Neutrophil (primary cell): ENCODE results near the gene ANKRD44.

Experiments
- H3K27ac ChIP-seq: fragments of 200-600 bp; sonication (generic); 2 replicates; pipeline ENCODE4 v1.5.1; 2016; ENCODE audit warnings: mild to moderate bottlenecking, moderate library complexity
- H3K27me3 ChIP-seq: fragments of 200-600 bp; sonication (generic); 2 replicates; pipeline ENCODE4 v1.6.0; 2016; ENCODE audit warnings: mild to moderate bottlenecking
- H3K36me3 ChIP-seq: fragments of 200-600 bp; sonication (generic); 2 replicates; pipeline ENCODE4 v1.5.1; 2017
- H3K4me1 ChIP-seq, 2 experiments: fragments of 200-600 bp in 1 of 2; sonication (generic) in 1 of 2; 1 replicate in 1 of 2; 2 replicates in 1 of 2; pipeline versions ENCODE4 v1.5.1 to v1.6.1; 2013 to 2016; ENCODE audit warnings: low read depth in 1 of 2, low read length in 1 of 2, mild to moderate bottlenecking in 1 of 2, moderate library complexity in 1 of 2; ENCODE audit not compliant: control insufficient read depth in 1 of 2, insufficient read depth in 1 of 2
- H3K4me3 ChIP-seq, 2 experiments: fragments of 200-600 bp in 1 of 2; sonication (generic) in 1 of 2; 1 replicate in 1 of 2; 2 replicates in 1 of 2; pipeline ENCODE4 v1.5.1; 2013 to 2016; ENCODE audit warnings: low read depth in 1 of 2, low read length in 1 of 2, mild to moderate bottlenecking in 1 of 2, moderate library complexity in 1 of 2
- H3K9me3 ChIP-seq: fragments of 200-600 bp; sonication (generic); 2 replicates; pipeline ENCODE4 v1.5.1; 2016
- TF ChIP-seq, protein P1 (sequence below): fragments of 200-600 bp; sonication (generic); IDR thresholded peaks from 2 replicates; pipeline ENCODE4 v1.5.1; 2016; ENCODE audit warnings: antibody characterized with exemption

ANKRD44 gene

DNA sequence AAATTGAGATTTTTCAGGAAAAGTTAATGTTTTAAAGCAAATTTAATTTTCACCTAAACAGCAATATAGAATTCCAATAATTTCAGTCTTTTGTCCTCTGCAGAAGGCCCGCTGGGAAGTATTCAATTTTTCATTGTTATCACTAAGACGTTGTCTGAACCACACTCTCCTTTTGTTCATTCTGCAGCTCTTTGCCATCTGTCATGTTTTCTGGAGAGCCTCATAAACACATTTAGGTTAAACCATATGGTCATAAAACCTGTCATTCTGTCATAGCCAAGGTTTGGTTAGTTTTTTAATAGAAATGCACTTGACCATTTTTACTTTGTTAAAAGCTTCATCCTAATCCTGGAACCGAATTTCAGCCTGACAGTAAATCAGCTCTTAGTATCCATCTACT, 330.1 kb downstream of the ANKRD44 start:
- Histone ChIP-seq H3K36me3 (no peaks in the 10 kb centered on the region), H3K27me3 (no peaks in the 10 kb centered on the region), H3K4me1 (peaks cover 31 to 34% of the 10 kb centered on the region in 2 experiments), H3K27ac (no peak overlapping the region), H3K9me3 (no peaks in the 10 kb centered on the region), H3K4me3 (no peak overlapping the region)
- TF ChIP-seq, protein P1, sequence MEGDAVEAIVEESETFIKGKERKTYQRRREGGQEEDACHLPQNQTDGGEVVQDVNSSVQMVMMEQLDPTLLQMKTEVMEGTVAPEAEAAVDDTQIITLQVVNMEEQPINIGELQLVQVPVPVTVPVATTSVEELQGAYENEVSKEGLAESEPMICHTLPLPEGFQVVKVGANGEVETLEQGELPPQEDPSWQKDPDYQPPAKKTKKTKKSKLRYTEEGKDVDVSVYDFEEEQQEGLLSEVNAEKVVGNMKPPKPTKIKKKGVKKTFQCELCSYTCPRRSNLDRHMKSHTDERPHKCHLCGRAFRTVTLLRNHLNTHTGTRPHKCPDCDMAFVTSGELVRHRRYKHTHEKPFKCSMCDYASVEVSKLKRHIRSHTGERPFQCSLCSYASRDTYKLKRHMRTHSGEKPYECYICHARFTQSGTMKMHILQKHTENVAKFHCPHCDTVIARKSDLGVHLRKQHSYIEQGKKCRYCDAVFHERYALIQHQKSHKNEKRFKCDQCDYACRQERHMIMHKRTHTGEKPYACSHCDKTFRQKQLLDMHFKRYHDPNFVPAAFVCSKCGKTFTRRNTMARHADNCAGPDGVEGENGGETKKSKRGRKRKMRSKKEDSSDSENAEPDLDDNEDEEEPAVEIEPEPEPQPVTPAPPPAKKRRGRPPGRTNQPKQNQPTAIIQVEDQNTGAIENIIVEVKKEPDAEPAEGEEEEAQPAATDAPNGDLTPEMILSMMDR = no peak

DNA sequence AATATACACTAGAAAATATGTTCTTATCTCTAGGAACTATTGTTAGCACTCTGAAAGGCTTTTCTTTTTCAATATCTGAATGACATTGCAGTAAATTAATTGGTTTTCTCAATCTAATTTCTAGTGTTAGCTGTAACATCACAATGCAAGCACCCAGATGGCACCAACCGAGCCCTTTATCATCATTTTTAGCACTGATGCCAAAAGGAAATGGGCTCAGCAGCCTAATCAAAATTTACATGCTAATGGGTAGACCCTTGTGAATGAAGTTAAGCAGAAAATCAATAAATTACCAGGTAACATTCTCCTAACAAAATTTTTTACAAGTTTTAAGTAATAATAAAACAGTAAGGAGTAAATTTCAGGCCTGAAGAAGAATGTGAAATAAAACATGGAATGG, 330.6 kb downstream of the ANKRD44 start:
- peaks cover 26 to 29% of the 10 kb centered on the region in 2 experiments for H3K4me1 ChIP-seq

DNA sequence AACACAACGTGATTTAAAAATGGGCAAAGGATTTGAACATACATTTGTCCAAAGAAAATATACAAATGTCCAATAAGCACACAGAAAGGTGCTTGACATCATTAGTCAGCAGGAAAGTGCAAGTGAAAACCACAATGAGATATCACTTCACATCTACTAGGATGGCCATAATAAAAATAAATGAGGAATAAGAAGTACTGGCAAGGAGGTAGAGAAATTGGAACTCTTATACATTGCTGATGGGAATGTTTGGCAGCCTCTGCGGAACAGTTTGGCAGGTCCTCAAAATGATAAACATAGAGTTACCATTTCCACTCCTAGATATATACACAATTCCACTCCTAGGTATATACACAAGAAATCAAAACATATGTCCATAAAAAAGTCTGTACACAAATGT, 333.1 kb downstream of the ANKRD44 start:
- no peaks in the 10 kb centered on the region for H3K36me3 ChIP-seq
- H3K27ac ChIP-seq = no peak overlapping the region
- no peaks in the 10 kb centered on the region for H3K9me3 ChIP-seq
- H3K4me1 ChIP-seq = peaks cover 2 to 4% of the 10 kb centered on the region in 2 experiments
- TF ChIP-seq, protein P1 = no peak
- H3K4me3 ChIP-seq = no peak overlapping the region
- H3K27me3 ChIP-seq = no peaks in the 10 kb centered on the region

More for the DNA sequence above, 330.6 kb downstream of the ANKRD44 start:
- TF ChIP-seq, protein P1 = no peak
- Histone ChIP-seq H3K9me3 (no peaks in the 10 kb centered on the region), H3K4me3 (no peak overlapping the region), H3K27me3 (no peaks in the 10 kb centered on the region), H3K36me3 (no peaks in the 10 kb centered on the region), H3K27ac (no peak overlapping the region)

DNA sequence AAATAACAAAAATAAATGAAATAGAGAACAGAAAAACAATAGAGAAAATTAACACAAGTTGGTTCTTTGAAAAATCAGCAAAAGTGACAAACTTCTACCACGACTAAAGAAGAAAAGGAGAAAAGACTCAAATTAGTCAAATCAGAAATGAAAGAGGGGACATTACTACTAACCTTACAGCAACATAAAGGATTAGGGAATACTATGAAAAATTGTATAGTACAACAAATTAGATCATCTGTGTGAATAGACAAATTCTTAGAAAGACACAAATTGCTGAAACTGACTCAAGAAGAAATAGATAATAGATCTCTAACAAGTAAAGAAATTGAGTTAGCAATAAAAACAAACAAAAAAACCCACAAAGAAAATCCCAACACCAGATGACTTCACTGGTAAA, 335.6 kb downstream of the ANKRD44 start:
- Histone ChIP-seq H3K27me3 (no peaks in the 10 kb centered on the region), H3K4me1 (no peaks in the 10 kb centered on the region), H3K36me3 (no peaks in the 10 kb centered on the region), H3K4me3 (no peak overlapping the region), H3K27ac (no peak overlapping the region), H3K9me3 (no peaks in the 10 kb centered on the region)
- TF ChIP-seq, protein P1 = no peak

DNA sequence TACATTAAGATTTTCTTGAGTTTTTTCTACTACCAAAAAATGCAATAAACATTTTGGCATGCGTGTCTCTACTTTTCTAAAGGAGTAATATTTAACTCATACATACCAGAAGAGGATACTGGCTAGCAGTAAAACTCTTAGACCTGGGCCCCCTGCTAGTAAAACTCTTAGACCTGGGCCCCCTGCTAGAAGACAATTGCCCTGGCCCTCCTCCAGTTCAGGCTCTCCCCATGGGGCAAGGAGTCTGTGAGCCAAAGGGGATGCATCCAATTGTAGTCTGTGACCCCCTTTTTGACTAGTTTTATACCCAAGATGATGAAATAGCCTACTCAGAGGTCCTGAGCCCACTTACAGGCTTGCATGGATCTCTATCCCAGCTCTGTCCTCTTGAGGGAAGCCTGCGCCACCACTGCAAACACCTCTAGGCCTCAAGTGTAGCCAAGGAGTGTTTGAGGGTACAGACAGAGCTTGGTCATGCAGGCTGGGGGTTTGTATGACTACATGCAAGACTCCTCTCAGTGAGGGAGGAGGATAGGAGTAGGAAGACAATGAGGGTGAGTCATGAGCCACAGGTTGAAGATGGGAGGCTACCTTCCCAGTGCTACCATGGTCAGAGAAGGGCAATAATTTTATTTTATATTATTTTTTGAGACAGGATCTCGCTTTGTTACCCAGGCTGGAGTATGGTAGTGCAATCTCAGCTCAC, 338.9 kb downstream of the ANKRD44 start:
- H3K27me3 ChIP-seq = no peaks in the 10 kb centered on the region
- TF ChIP-seq, protein P1 = no peak
- no peaks in the 10 kb centered on the region for H3K4me1 ChIP-seq
- no peaks in the 10 kb centered on the region for H3K36me3 ChIP-seq
- no peak overlapping the region for H3K27ac ChIP-seq
- H3K9me3 ChIP-seq = no peaks in the 10 kb centered on the region
- no peak overlapping the region for H3K4me3 ChIP-seq
